ENCODE measurements around the gene DNM3. TPM values are rescaled to one million over a fixed set of nuclear protein-coding genes. Genes with fewer than 3 reads are reported as not detected.
A peak's percentile ranks its signal among the peaks of the same experiment; 100 is the strongest.

DNM3 gene
- total RNA-seq (ENCODE audit: low replicate concordance) = 1.1 and 1.2 TPM in 2 replicates

DNA sequence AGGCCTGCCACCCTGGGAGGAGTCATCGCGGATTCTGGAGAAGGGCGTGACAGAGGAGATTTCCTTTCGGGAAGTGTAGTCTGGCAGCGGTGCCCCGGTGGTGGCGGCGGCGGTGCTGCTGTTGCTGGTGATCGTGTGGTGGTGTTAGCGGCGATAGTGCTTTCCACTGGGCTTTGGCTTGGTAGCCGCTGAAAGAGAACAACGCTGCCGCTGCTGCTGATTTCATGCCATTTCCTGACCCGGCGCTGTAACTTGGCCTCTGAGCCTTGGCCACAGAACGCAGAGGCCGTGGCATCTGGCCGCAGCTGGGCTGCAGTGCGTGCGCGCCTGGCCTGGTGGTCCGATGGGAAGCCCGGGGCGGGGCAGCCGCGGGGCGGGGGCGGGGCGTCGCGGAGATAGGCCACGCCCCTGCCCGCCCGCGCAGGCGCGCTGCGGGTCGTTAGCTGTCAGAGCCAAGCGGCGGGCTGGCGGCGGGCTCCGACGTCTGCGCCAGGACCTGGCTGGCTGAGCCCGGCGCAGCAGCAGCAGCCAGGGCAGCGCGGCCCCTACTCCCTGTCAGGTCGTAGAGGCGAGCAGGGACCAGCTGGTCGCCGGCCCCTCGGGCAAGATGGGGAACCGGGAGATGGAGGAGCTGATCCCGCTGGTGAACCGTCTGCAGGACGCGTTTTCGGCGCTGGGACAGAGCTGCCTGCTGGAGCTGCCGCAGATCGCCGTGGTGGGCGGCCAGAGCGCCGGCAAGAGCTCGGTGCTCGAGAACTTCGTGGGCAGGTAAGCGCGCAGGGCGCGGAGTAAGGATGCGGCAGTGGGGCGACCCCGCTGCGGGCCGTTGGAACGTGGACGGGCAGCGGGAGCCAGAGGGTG is at the start of gene DNM3:
TSS of gene DNM3 (plus strand) at position 449 of the 861 bp plus-strand sequence. CDS start at position 608, 159 bp downstream.
- H3K9me3 Mint-ChIP-seq = no peaks in the 10 kb centered on the region
- Histone ChIP-seq H3K9ac (no peak within 1 kb of the TSS), H3K36me3 (no peaks in the 10 kb centered on the region), H3K4me3 (peak within 1 kb of the TSS; percentile 69), H3K79me2 (ENCODE audit: low read depth) (no peaks in the 10 kb centered on the region), H3K9me3 (ENCODE audit: low read depth) (no peaks in the 10 kb centered on the region), H3F3A (ENCODE audit: low read depth) (peaks cover 10% of the 10 kb centered on the region), H3K4me1 (no peaks in the 10 kb centered on the region), H4K20me1 (ENCODE audit: low read depth) (no peaks in the 10 kb centered on the region), H3K27me3 (peaks cover 44% of the 10 kb centered on the region), H2AFZ (replicated peaks) (peak within 1 kb of the TSS; percentile 87), H3K4me2 (peak within 1 kb of the TSS; percentile 97), H3K27ac (no peak within 1 kb of the TSS)
- peak within 1 kb of the TSS; percentile 93 for H3K4me3 Mint-ChIP-seq
- no peak within 1 kb of the TSS for H3K27ac Mint-ChIP-seq
- H3K36me3 Mint-ChIP-seq = no peaks in the 10 kb centered on the region
- TF ChIP-seq, protein P1, sequence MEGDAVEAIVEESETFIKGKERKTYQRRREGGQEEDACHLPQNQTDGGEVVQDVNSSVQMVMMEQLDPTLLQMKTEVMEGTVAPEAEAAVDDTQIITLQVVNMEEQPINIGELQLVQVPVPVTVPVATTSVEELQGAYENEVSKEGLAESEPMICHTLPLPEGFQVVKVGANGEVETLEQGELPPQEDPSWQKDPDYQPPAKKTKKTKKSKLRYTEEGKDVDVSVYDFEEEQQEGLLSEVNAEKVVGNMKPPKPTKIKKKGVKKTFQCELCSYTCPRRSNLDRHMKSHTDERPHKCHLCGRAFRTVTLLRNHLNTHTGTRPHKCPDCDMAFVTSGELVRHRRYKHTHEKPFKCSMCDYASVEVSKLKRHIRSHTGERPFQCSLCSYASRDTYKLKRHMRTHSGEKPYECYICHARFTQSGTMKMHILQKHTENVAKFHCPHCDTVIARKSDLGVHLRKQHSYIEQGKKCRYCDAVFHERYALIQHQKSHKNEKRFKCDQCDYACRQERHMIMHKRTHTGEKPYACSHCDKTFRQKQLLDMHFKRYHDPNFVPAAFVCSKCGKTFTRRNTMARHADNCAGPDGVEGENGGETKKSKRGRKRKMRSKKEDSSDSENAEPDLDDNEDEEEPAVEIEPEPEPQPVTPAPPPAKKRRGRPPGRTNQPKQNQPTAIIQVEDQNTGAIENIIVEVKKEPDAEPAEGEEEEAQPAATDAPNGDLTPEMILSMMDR (IDR thresholded peaks at IDR 0.05) = no peak
- peak; percentile 58 for TF ChIP-seq EZH2 (IDR thresholded peaks at IDR 0.05)
- H3K4me1 Mint-ChIP-seq = peaks cover 12% of the 10 kb centered on the region
- DNase-seq (ENCODE audit: low spot score) = peak; percentile 93
- peaks cover 8% of the 10 kb centered on the region for H3K27me3 Mint-ChIP-seq (ENCODE audit: insufficient read depth, low read depth)

DNA sequence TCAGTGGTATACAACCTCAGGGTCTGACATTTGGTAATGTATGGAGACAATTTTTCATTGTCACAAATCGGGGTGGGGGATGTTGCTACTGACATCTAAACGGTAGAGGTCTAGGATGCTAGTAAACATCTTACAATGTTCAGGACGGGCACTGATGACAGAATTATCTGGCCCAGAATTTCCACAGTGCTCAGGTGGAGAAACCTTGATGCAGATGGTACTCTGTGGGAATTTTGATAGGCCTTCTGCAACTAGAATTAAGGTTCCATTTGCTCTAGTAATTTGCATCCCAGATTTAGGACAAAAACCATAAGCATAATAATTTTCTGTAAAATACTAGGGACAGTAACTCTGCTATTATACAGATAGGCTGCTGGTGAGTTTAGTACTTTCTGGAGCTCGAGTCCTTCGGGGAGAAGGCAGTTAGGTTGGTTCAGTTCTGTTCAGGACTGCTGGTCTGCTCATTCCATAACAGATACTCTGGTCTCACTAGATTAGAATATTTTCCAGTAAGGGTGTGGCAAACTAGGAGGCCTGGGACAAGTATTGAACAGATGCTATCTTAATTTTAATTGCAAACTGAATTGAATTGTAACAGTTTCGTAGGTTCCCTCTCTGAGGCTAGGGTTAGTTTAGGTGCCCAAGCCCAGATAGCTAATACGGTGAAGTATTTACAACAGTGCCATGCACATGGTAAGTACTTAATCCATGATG is 48.5 kb upstream of the DNM3 start:
- H3K4me1 Mint-ChIP-seq = no peaks in the 10 kb centered on the region
- no peak for DNase-seq (ENCODE audit: low spot score)
- H3K27me3 Mint-ChIP-seq (ENCODE audit: insufficient read depth, low read depth) = no peaks in the 10 kb centered on the region
- TF ChIP-seq EZH2phosphoT487 (IDR thresholded peaks at IDR 0.05) (no peak), EZH2 (IDR thresholded peaks at IDR 0.05) (no peak)
- TF ChIP-seq, protein P1 (IDR thresholded peaks at IDR 0.05) = no peak
- no peaks in the 10 kb centered on the region for H3K79me2 ChIP-seq (ENCODE audit: low read depth)
- H3K9me3 Mint-ChIP-seq = no peaks in the 10 kb centered on the region
- H4K20me1 ChIP-seq (ENCODE audit: low read depth) = no peaks in the 10 kb centered on the region
- no peaks in the 10 kb centered on the region for H3K9me3 ChIP-seq (ENCODE audit: low read depth)
- H3K36me3 ChIP-seq = no peaks in the 10 kb centered on the region
- H3K4me3 Mint-ChIP-seq = no peak overlapping the region
- no peaks in the 10 kb centered on the region for H3K4me1 ChIP-seq
- no peaks in the 10 kb centered on the region for H3F3A ChIP-seq (ENCODE audit: low read depth)
- H3K9ac ChIP-seq = no peak overlapping the region
- no peak overlapping the region for H2AFZ ChIP-seq (replicated peaks)
- peaks cover 36% of the 10 kb centered on the region for H3K36me3 Mint-ChIP-seq
- no peak overlapping the region for H3K27ac ChIP-seq
- H3K4me3 ChIP-seq = no peak overlapping the region
- H3K27me3 ChIP-seq = no peaks in the 10 kb centered on the region
- H3K27ac Mint-ChIP-seq = no peak overlapping the region
- no peak overlapping the region for H3K4me2 ChIP-seq

DNA sequence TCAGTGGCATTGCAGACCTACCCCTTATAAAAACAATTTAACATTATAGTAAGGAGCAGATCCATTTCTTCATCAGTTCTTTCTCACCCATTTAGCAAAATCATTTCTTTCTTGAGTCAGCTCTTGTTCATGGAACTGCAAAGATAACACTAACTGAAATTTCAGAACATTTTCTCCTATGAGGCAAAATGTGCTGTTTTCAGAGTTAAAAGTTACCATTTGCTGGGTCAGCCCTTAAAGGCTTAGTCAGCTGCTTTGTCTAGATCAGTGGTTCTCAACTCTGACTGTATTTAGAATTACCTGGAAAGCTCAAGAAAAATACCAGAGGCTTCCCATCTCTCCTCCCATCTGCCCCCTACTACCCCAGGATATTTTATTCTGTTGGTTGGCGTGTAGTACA is 47.7 kb upstream of the DNM3 start:
- no peak overlapping the region for H3K27ac Mint-ChIP-seq

More for the DNA sequence above, 47.7 kb upstream of the DNM3 start:
- H3K79me2 ChIP-seq (ENCODE audit: low read depth) = no peaks in the 10 kb centered on the region
- no peak overlapping the region for H3K4me3 ChIP-seq
- no peak overlapping the region for H2AFZ ChIP-seq (replicated peaks)
- Mint-ChIP-seq H3K4me1 (no peaks in the 10 kb centered on the region), H3K4me3 (no peak overlapping the region), H3K27me3 (ENCODE audit: insufficient read depth, low read depth) (no peaks in the 10 kb centered on the region), H3K9me3 (no peaks in the 10 kb centered on the region), H3K36me3 (peaks cover 39% of the 10 kb centered on the region)
- H3K27ac ChIP-seq = no peak overlapping the region
- H3K9me3 ChIP-seq (ENCODE audit: low read depth) = no peaks in the 10 kb centered on the region
- no peaks in the 10 kb centered on the region for H3K27me3 ChIP-seq
- H3K9ac ChIP-seq = no peak overlapping the region
- no peak for DNase-seq (ENCODE audit: low spot score)
- H4K20me1 ChIP-seq (ENCODE audit: low read depth) = no peaks in the 10 kb centered on the region
- no peak overlapping the region for H3K4me2 ChIP-seq
- H3F3A ChIP-seq (ENCODE audit: low read depth) = no peaks in the 10 kb centered on the region
- H3K4me1 ChIP-seq = no peaks in the 10 kb centered on the region
- TF ChIP-seq, protein P1 (IDR thresholded peaks at IDR 0.05) = no peak
- no peak for TF ChIP-seq EZH2 (IDR thresholded peaks at IDR 0.05)
- TF ChIP-seq EZH2phosphoT487 (IDR thresholded peaks at IDR 0.05) = no peak
- no peaks in the 10 kb centered on the region for H3K36me3 ChIP-seq

Data from neural progenitor cell (in vitro differentiated cells).